ENCODE results near the gene TAB2.
A peak's percentile ranks its signal among the peaks of the same experiment; 100 is the strongest.

The TAB2 gene

GRCh38 chr6:149317644-149318571 lies at the start of gene TAB2:
Gene TAB2, plus strand, starts transcription at chr6:149317712. Its CDS starts 52,286 bp downstream, at chr6:149369998.
- Histone ChIP-seq H3K9me2 (replicated peaks; ENCODE audit: control insufficient read depth, low read length) (no peaks in the 10 kb centered on the region), H3K4me2 (ENCODE audit: low read length) (peak within 1 kb of the TSS; percentile 98), H3K4me3 (ENCODE audit: low read length) (peak within 1 kb of the TSS; percentile 91), H3F3A (ENCODE audit: control insufficient read depth, insufficient read depth) (peaks cover 8% of the 10 kb centered on the region), H3K36me3 (ENCODE audit: control insufficient read depth, low read length) (0 out of 2 replicates have a peak, but pooled peaks cover 4% of the 10 kb centered on the region), H3K9me3 (ENCODE audit: control insufficient read depth, insufficient read depth, low read length) (no peaks in the 10 kb centered on the region), H3K79me2 (ENCODE audit: control insufficient read depth, low read length) (peaks cover 53% of the 10 kb centered on the region), H3K4me1 (ENCODE audit: control insufficient read depth, low read length) (peaks cover 44% of the 10 kb centered on the region), H3K27me3 (ENCODE audit: control insufficient read depth, low read length) (peaks cover 22% of the 10 kb centered on the region), H4K20me1 (ENCODE audit: control insufficient read depth, insufficient read depth, low read depth, low read length) (peaks cover 6% of the 10 kb centered on the region; the same call in 1 of the 2 replicates), H3K27ac (ENCODE audit: low read depth, low read length) (peak within 1 kb of the TSS; percentile 81)
- TF ChIP-seq EZH2phosphoT487 (IDR thresholded peaks at IDR 0.05; ENCODE audit: borderline replicate concordance, low read length) (no peak), CTCF (IDR thresholded peaks at IDR 0.05; ENCODE audit: low read depth, low read length, poor library complexity, severe bottlenecking) (no peak)

- Histone ChIP-seq H3K79me2 (ENCODE audit: control insufficient read depth, low read length) (no peaks in the 10 kb centered on the region), H3K4me1 (ENCODE audit: control insufficient read depth, low read length) (peaks cover 17% of the 10 kb centered on the region), H3K36me3 (ENCODE audit: control insufficient read depth, low read length) (no peaks in the 10 kb centered on the region), H3F3A (ENCODE audit: control insufficient read depth, insufficient read depth) (no peaks in the 10 kb centered on the region), H3K27me3 (ENCODE audit: control insufficient read depth, low read length) (peaks cover 39% of the 10 kb centered on the region), H4K20me1 (ENCODE audit: control insufficient read depth, insufficient read depth, low read depth, low read length) (no peaks in the 10 kb centered on the region), H3K9me3 (ENCODE audit: control insufficient read depth, insufficient read depth, low read length) (no peaks in the 10 kb centered on the region), H3K4me3 (ENCODE audit: low read length) (no peak overlapping the region), H3K27ac (ENCODE audit: low read depth, low read length) (no peak overlapping the region), H3K9me2 (replicated peaks; ENCODE audit: control insufficient read depth, low read length) (no peaks in the 10 kb centered on the region), H3K4me2 (ENCODE audit: low read length) (no peak overlapping the region)
- TF ChIP-seq CTCF (IDR thresholded peaks at IDR 0.05; ENCODE audit: low read depth, low read length, poor library complexity, severe bottlenecking) (no peak), EZH2phosphoT487 (IDR thresholded peaks at IDR 0.05; ENCODE audit: borderline replicate concordance, low read length) (no peak)
Measured at GRCh38 chr6:149268146-149268545, 49.4 kb upstream of the TAB2 start.

GRCh38 chr6:149268768-149269167 lies 48.7 kb upstream of the TAB2 start:
- TF ChIP-seq CTCF (IDR thresholded peaks at IDR 0.05; ENCODE audit: low read depth, low read length, poor library complexity, severe bottlenecking) (no peak), EZH2phosphoT487 (IDR thresholded peaks at IDR 0.05; ENCODE audit: borderline replicate concordance, low read length) (no peak)
- Histone ChIP-seq H4K20me1 (ENCODE audit: control insufficient read depth, insufficient read depth, low read depth, low read length) (no peaks in the 10 kb centered on the region), H3K79me2 (ENCODE audit: control insufficient read depth, low read length) (no peaks in the 10 kb centered on the region), H3K27ac (ENCODE audit: low read depth, low read length) (no peak overlapping the region), H3K4me3 (ENCODE audit: low read length) (no peak overlapping the region), H3F3A (ENCODE audit: control insufficient read depth, insufficient read depth) (no peaks in the 10 kb centered on the region), H3K27me3 (ENCODE audit: control insufficient read depth, low read length) (peaks cover 39% of the 10 kb centered on the region), H3K4me2 (ENCODE audit: low read length) (no peak overlapping the region), H3K4me1 (ENCODE audit: control insufficient read depth, low read length) (peaks cover 17% of the 10 kb centered on the region), H3K36me3 (ENCODE audit: control insufficient read depth, low read length) (no peaks in the 10 kb centered on the region), H3K9me3 (ENCODE audit: control insufficient read depth, insufficient read depth, low read length) (no peaks in the 10 kb centered on the region), H3K9me2 (replicated peaks; ENCODE audit: control insufficient read depth, low read length) (no peaks in the 10 kb centered on the region)

All from DOHH2 (cell line).